Coronary artery (tissue), 2 donors: ENCODE results near the gene AZIN2.
"Not testable (repeated sequence)": the region's sequence is repeated elsewhere in the genome, so short reads cannot be mapped to it uniquely, and the experiment has no call there.

Experiments used
- DNase-seq: peaks from one replicate; pipeline ENCODE4 v3.0.0-alpha.2; 2017; ENCODE audit warnings: low spot score
- H3K27ac ChIP-seq, 2 donors: fragments of 200-600 bp; sonication (generic); one replicate each; pipeline ENCODE4 v1.5.1; 2016 to 2019
- H3K4me3 ChIP-seq: fragments of 200-600 bp; sonication (generic); 2 replicates; pipeline ENCODE4 v1.5.1; 2016; ENCODE audit warnings: mild to moderate bottlenecking, moderate library complexity
- CTCF ChIP-seq: fragments of 200-600 bp; sonication (generic); IDR thresholded peaks from one replicate; pipeline ENCODE4 v1.5.1; 2019; ENCODE audit warnings: antibody characterized with exemption

The AZIN2 gene

DNA sequence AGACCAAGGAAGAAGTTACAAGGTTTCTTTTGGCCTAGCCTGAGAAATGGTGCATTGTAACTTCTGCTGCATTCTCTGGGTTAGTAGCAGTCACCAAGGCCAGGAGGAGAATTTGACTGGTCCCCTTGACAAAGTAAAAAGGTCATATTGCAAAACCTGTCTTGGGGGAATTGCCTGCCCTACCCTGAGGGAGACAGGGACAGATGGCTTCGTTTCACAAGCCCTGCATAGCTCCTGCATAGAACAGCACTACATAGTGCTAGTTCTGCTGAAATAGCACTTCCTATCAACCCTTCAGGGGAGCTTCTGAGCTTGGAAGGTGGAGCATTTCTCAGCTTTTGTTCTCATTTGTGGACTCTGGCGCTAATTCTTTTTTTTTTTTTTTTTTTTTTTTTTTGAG, 23.9 kb upstream of the AZIN2 start:
- no peak for TF ChIP-seq CTCF
- DNase-seq: no peak
- H3K4me3 ChIP-seq: no peak overlapping the region
- no peak overlapping the region for H3K27ac ChIP-seq

DNA sequence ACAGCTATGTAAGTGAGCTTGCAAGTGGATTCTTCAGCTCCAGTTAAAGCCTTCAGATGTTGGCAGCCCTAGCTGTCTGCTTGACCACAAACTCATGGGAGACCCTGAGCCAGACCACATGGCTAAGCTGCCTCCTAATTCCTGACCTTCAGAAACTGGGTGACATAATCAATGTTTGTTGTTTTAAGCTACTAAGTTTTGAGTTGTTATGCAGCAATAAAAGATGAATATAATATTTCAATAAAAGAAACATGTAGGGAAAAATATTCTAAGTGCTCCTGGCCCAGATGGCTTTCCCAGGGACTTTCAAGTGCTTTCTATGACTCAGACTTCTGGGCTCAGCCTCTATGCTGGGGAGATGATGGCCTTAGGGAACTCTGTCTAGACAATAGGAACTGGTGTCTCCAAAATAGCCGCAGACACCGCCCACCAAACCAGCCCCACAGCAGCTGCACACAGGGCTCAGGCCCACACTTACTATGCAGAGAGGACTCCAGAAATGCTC, 20.3 kb upstream of the AZIN2 start:
- Histone ChIP-seq H3K27ac (peak overlapping the region; percentile 14 to 62), H3K4me3 (no peak overlapping the region)
- TF ChIP-seq CTCF: no peak
- no peak for DNase-seq

DNA sequence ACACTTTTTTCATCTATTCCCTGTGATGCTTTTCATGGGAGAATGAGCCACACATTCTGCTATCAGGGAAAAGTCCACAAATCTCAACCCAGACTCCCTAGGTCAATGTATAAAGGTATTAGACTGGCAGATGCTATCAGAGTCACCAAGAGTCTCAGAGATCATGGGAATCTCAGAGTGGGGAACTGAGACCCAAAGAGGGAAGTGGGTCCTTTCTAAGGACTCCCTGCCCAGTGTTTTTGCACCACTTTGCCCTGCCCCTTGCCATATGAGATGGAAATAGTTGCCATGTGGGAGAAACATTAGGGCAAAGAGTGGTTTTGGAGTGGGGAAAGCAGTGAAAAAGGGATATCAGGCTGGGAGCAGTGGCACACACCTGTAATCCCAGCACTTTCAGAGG, 19.1 kb upstream of the AZIN2 start:
- Histone ChIP-seq H3K27ac (no peak overlapping the region), H3K4me3 (no peak overlapping the region)
- DNase-seq: no peak
- TF ChIP-seq CTCF: no peak

GRCh38 chr1:33064284-33064683, 16.7 kb upstream of the AZIN2 start:
- H3K27ac ChIP-seq, DNase-seq, H3K4me3 ChIP-seq: not testable (repeated sequence)

GRCh38 chr1:33065301-33065700, 15.7 kb upstream of the AZIN2 start:
- H3K27ac ChIP-seq: no peak overlapping the region
- DNase-seq: no peak
- no peak overlapping the region for H3K4me3 ChIP-seq
- no peak for TF ChIP-seq CTCF

DNA sequence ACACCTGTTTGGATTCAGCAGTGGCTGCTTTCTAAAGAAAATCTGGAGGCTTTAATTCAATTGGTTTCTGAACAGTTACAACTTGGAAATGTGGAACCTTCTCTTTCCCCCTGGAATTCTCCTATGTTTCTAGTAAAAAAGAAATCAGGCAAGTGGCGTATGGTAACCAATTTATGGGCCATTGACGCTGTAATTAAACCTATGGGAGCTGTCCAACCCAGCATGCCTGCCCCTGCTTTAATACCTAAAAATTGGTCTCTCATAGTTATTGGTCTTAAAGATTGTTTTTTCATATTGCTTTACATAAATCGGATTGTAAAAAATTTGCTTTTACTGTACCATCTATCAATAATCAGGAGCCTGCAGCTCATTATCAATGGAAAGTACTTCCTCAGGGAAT, 14.5 kb upstream of the AZIN2 start:
- not testable (repeated sequence) for H3K4me3 ChIP-seq, DNase-seq, H3K27ac ChIP-seq

GRCh38 chr1:33068108-33068507, 12.8 kb upstream of the AZIN2 start:
- not testable (repeated sequence) for DNase-seq, H3K27ac ChIP-seq, H3K4me3 ChIP-seq

DNA sequence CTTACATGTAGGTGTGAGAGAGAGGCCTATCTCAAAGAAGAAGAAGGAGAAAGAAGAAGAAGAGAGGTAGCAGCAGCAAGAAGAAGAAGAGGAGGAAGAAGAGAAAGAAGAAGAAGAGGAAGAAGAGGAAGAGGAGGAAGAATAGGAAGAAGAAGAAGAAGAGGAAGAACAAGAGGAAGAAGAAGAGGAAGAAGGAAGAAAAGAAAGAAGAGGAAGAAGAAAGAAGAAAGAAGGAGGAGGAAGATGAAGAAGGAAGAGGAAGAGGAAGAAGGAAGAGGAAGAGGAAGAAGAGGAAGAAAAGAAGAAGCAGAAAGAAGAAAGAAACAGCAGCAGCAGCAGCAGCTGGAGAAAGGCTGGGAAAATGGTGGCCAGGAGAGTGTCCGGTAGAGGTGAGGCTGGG, 10.3 kb upstream of the AZIN2 start:
- TF ChIP-seq CTCF: no peak
- Histone ChIP-seq H3K4me3 (no peak overlapping the region), H3K27ac (no peak overlapping the region)
- no peak for DNase-seq

GRCh38 chr1:33072707-33073106, 8.2 kb upstream of the AZIN2 start:
- Histone ChIP-seq H3K27ac (no peak overlapping the region), H3K4me3 (no peak overlapping the region)
- DNase-seq: no peak
- no peak for TF ChIP-seq CTCF
